HG02970 (cell line): Measurements from ENCODE around the gene CYB561D1.

Source experiments
- ATAC-seq: cut with Tn5 transposase; IDR thresholded peaks from one replicate; pipeline ENCODE4 v1.9.1; 2021; ENCODE audit warnings: mild to moderate bottlenecking, moderate library complexity, moderate number of reproducible peaks; ENCODE audit not compliant: unreplicated experiment, low FRiP score

The CYB561D1 gene

DNA sequence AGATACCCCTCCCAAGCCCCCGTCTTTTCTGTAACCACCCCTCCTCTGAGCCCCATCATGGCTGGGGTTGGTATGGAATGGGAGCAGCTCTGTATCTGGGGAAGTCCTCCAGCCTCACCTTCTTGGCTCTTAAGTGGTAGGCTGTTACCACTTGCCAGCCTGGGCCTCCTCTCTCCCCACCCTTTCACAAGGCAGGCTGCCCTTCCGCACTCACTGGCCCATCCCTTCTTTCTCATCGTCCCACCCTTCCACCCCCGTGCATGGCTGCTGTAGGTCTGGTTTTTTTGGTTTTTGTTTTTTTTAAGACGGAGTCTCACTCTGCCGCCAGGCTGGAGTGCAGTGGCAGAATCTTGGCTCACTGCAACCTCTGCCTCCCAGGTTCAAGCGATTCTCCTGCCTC lies 5.2 kb downstream of the CYB561D1 start:
- no peak for ATAC-seq

DNA sequence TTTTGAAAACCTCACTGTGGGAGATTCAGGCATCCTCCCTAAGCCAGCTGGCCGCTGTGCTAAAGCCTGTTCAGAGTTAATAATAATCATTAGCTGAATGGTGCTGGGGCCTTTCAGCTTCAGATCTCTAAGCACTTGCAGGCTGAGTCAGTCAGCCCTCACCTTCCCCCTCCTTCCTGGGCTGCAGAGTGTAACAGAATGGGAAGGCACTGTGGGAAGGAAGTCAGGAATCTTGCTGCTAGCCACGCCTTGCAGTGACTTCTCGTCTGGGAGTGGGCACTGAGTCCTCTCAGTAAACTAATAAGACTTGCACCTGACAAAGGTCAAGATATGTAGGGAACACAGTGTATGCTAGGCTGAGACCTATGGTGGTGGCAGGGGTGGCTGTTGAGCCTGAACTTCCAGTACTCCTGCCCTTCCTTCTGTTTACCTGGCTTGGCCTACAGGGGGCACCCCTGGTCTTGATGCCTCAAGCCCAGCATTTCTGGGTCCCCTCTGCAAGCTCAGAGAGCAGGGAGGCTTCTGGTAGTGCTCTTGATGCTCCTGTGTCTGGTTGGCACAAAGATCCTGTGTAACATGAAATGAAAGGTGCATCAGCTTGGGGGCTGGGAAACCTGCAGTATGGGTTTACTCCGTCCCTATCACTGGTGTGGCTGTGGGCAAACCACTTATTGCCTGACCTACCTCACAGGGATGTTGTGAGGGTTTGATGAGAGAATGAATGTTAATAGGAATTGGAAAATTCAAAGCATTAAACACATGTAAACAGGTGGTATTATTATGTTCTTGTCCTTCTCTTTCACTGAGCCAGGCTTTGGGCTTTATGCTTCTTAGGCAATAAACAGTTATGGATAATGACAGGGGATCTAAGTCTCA lies 6.0 kb downstream of the CYB561D1 start:
- ATAC-seq: no peak

DNA sequence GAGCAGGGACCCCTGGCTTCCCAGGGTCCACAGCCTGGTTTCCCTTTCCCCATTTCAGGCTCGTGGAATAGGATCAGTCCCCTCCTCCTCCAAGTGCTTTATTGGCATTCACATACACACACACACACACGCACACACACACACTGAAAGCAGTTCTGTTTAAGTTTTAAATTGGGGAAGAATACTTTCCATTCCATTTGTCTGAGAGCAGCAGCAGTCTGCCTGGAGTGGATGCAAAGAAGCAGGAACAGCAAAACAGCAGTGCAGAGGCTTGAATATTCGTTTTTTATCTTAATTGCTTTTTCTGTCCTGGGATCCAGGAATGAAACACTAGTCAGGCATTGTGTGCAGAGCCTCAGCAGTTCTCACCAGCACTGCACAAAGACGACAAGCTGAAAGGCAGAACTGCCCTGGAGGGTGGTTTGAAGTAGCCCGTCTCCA lies 7.1 kb downstream of the CYB561D1 start:
- no peak for ATAC-seq

DNA sequence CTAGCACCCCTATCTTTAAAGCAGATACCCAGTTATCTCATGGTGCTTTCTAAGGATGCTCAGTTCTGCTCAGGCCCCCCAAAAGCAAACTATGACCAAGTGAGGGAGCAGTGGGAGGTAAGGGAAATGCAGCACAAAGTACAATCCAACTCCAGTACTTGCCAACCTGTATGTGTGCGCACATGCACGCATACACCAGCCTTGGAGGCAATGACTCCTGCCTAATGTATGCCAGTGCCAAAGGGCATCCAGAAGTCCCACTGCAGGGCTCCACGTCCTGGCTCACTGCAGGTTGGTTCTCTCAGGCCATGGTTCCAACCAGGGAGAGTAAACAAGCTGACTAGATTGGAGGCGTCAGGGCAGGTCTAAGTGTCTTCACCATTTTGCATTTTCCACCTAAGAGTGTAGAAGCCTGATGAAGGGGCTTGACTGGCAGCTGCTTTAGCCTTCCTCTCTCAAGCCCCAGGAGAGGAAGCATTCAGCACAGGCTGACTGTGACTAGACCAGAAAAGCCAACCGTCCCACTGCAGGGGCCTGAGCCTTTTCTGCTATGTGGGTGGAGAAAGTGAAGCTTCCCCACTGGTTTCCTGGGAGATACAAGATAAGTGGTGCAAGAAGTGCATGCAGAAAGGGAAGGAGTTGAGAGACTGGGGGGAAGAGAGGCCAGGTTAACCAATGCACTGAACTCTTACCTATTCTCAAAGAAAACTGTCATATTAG lies 7.9 kb downstream of the CYB561D1 start:
- no peak for ATAC-seq

DNA sequence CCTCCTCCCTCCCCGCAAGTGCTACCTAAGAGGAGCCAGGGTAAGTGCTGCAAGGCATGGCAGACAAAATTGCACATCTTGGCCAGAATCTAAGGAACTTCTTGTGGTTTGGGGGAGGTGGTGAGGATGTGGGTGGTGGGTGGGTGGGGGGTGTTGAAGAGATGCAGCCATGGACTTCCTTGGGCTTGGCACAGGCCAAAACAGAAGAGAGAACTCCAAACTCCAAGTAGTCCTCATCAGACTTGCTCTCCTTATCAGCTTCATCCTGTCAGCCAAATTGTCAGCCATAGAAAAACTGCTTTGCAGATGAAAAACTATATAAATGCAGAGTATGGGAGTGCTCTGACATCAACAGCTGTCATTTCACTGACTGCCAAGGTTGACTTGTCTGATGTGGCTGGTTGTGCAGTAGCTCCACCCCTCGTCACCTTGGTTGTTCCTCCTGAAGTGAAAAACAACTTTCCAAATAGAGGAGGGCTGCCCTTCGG lies 8.5 kb downstream of the CYB561D1 start:
- ATAC-seq: no peak

DNA sequence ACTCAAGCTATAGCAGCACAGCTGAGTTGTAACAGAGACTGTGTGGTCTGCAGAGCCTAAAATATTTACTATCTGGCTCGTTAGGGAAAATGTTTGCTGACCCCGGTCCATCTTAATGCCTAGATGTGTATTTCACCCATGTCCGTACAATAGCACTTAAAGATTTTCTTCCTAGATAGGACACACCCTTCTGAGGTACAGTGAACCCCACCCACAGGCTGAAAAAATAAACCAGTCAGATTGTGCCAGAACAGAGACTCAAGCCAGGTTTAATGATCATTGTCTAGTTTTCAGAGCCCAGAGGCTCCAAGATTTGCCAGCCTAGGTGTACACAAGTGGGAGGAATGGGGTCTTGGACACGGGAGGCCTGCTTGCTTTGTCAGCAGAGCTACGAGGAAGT lies 10.0 kb downstream of the CYB561D1 start:
- no peak for ATAC-seq

DNA sequence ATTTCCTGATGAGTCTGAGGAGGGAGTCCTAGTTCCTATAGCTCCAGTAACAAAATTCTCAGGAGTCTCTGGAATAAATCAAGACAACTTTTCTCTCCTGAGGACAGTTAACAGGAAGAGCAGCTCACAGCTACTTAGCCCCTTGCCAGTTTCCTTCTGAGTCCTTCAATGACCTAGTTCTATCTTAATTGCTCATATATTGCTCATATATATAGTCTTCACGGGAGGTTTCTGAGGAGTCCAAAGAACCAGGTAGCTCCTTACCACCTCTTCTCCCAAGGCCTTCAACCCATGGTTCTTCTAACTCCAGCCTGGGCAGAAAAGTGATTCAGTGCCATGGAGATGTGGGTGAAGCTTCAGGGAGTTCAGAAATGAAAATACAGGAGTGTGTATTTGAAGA lies 11.1 kb downstream of the CYB561D1 start:
- ATAC-seq: no peak

DNA sequence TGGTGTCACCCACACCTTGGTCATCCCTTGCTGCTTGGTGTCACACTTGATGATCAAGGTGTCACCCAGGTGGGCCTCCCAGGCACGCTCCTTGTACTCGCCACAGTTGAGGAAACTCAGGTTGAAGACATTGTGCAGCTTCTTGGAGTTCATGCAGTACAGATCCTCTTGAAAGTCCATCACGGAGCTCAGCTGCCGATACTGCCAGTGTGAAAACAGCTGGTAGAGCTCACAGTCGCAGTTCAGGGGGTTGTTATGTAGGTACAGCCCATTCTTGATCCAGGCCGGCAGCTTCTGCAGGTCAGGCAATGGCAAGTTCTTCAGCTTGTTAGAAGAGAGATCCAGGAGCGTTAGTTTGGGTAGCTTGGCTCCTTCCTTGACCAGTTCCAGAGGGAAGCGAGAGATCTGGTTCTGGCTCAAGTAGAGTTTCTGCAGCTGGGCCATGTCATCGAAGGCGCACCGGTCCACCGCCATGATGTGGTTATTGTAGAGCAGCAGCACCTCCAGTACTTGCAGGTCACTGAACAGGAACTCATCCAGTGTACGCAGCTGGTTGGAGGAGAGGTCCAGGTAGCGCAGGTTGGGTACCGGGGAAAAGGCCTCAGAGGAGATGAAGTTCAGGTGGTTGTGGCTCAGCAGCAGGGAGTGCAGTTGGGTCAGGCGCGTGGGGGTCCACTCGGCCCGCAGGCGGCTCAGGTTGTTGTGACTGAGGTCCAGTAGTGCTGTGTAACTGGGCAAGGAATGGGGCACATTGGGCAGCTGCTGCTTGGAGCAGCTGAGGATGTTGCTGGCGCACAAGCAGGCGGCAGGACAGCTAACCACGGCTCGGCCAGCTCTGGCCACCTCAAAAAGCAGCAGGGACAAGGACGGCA lies 14.3 kb downstream of the CYB561D1 start:
- ATAC-seq: no peak

DNA sequence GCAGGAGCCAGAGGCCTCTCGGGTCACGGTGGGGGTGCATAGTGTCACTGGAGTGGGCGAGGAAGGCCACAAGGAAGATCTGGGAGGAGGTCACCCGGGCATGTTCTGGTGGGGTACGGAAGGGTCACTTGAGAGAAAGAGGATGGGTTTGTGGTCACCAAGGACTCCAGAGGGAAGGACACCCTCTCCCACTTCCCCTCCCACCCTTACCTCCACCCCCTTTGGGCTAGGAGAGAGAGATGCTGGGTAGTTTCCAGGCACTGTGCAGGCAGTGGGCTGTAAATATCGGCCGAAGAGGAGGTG lies 14.9 kb downstream of the CYB561D1 start:
- ATAC-seq: no peak

DNA sequence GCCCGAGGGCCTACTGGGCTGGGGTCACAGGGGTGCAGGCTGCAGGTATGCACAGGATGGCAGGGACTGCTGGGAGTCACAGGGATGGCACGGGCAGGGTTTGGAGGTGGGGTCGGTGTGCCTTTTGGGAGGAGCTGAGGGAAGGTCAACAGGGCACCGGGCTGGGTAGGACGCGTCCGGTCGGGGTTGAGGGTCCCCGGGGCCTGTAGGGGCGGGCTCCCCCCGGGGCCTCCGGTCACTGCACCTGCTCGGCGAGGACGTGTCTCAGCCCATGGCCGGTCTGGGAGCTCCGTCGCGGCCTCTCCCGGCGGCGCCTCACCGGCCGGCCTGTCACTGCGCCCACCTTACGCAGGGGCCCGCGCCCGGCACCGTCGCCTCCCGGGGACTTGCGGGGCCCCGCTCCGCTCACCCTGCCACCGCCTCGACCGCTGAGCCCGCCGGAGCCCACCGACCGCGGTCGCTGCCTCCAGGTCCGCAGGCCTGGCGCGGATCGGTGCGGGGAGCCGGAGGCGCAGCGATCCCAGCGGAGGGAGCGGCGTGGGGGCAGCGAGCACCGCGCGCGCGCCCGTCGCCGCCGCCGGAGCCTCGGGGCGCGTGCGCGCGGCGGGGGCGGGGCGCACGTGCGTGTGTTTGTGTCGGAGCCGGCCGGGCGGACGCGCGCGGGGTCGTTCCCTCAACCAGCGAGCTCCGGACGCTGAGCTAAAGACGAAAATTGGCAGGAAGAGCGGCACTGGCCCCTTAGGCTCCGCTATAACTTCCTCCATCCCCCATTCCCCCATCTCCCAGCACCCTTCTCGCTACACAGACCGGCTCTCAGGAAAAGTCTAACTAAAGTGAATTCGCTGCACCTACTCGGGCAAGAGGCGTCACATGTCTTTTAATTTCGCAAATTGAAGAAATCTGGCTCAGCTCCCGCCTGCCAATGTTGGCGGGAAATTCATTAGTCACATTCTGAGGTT lies 15.6 kb downstream of the CYB561D1 start, which contains the start of gene AMIGO1:
TSS of gene AMIGO1 (minus strand) at position 552 of the 959 bp plus-strand sequence. CDS start 815 bp downstream, outside the sequence.
- no peak for ATAC-seq

DNA sequence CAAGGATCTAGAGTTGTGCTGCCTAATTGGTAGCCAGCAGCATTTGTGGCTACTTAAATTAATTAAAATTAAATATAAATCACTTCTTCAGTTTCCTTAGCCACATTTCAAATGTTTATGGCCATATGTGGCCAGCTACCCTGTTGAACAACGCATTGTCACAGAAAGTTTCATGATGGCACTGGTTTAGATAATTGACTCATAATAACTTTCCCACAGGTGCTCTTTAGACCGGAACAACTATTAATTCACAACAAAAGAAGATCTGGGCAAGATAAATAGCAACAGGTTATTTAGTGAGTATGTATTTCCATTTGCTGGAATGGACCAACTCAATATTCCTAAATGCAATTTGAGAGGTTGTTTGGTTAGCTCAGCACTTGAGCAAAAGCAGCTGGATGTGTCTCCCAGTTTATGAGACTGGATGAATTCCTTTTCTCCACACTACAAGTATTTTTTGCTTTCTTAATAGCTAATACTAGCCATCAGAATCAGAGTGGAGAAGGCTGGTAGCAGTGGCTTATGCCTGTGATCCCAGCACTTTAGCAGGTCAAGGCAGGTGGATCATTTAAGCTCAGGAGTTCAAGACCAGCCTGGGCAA lies 19.3 kb downstream of the CYB561D1 start:
- ATAC-seq: no peak

DNA sequence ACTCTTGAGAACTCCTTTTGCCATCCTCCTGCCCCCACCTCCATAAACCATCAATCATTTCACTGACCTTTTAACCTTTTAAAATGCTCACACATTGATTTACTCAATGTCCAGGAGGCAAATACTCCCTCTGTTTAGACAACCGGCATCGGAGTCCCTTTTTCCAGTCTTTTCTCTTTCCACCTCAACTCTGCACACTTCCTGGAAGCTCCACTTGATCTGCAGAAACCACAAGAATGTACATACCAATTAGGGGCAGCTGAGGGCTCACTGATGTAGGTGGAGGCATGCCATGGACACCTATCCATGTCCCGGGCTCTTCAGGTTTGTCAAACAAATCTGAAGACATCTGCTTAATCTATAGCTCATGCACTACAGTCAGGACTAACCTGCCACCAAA lies 21.0 kb downstream of the CYB561D1 start:
- no peak for ATAC-seq

DNA sequence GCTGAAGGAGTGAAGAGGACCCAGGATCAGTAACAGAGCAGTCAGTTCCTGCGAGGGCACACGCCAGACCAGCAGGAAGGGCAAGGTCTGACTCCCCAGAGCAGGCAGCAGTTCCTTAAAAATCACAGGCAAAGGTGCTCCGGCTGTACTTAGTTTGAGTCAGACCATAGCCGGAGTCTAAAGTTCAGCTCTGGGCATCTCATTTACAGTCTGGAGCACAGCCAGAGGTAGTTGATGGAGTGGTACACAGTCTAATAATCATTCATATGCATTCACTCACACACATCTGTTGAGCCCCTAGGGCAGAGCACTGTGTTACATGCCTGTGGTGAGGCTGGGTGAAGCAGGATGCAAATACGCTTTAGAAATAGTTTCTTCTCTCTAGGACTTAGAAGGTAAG lies 23.0 kb downstream of the CYB561D1 start:
- ATAC-seq: no peak

DNA sequence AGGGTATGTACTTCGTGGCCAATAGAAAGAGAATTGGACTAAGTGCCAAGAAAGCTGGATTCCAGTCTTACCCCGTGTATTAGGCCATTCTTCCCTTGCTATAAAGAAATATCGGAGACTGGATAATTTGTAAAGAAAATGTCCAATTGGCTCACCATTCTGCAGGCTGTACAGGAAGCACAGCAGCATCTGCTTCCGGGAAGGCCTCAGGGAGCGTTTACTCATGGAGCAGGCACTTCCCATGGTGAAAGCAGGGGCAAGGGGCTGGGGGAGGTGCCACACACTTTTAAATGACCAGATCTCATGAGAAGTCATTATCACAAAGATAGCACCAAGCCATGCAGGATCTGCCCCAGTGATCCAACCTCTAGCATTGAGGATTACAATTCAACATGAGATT lies 23.4 kb downstream of the CYB561D1 start:
- no peak for ATAC-seq

DNA sequence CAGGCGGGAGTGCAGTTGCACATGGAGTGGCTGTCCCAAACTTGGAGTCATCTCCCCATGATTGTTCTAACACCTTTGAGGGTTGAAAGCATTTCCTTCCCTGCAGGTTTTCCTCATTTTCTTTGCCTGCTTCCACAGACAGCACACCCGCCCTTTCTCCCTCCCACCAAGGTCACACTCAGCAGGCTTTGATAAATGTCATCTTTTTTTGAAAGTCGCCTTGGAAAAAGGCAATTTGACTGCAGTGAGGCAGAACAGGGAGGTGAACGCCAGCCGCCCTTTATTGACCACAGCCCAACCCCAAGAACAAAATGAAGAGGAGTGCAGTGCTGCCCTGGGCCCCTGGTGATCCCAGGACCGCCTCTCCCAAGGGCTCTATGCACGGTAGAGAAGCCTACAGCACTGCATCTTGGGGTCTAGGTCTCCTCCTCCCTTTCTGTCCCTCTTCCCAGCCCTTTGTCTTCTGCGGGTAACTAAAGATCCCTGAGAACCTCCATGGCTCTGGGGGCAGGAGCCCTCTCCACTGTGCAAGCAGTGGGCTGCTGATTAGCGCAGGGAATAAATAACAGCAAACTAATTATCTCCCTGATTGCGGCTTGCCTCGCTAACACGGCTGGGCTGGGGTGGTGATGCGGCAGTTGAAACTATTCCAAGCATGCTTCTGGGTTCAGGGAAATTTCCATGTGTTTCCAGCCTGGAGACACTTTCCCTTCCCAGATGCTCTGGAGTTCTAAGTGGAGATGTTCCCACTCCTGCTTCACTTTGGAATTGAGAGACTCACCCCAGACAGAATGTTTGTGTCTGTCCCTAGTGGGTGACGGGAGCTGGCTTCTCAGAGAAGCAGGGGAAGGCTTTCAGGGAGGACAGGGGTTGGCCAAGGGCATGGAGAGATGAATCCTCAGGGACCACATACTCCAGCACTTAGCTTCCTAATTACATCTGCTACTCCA lies 27.4 kb downstream of the CYB561D1 start:
- ATAC-seq: no peak

DNA sequence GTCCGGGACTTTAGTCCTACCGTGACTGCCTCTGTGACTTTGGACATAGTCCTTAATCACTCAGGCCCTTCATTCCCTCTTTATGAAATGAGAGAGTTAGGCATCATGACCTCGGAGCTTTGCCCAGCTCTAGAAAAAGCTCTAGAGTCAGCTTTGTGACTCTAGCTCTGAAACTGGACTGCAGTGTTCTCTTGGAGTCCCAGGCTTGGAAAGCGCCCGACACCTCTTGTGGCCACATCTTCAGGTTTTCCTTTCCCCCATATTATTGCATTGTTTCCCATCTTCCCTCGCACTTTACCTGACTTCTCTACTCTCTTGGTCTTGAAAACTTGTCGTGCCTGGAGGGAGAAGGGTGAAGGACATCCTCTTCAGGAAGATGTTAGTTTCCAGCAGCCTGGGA lies 28.1 kb downstream of the CYB561D1 start:
- ATAC-seq: no peak

DNA sequence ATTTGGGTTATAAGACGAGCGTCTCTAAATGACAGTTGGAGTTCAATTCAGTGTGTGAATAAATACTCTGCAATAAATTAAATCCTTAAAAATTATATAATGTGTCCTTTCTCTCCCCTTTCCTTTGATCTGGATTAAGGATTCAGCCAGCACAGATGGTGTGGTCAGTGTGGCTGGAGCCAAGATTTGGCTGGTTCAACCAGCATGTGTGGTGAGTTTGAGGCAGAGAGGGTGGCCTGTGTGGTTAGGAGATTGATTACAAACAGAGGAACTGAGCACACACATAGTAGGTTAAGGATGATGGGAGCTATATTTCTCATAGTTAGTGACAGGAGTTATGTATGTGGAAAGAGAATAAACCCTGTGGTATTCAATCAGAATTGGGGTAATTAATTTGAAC lies 29.8 kb downstream of the CYB561D1 start:
- ATAC-seq: no peak
